ENCODE results near the gene SLC6A13. TPM values are rescaled to one million over a fixed set of nuclear protein-coding genes. Genes with fewer than 3 reads are reported as not detected.
"Not testable (repeated sequence)": the region's sequence is repeated elsewhere in the genome, so short reads cannot be mapped to it uniquely, and the experiment has no call there.

Gene SLC6A13
- total RNA-seq, 1 donor from 2014 or later = 91.6 TPM

GRCh38 chr12:218728-219590, 43.7 kb downstream of the SLC6A13 start:
- DNase-seq (ENCODE audit: low spot score) (no peak), ATAC-seq (no peak)

GRCh38 chr12:218221-218620, 44.4 kb downstream of the SLC6A13 start:
- no peak for ATAC-seq
- DNase-seq (ENCODE audit: low spot score) = no peak

- DNase-seq (ENCODE audit: low spot score); ATAC-seq: not testable (repeated sequence)
Measured at GRCh38 chr12:217029-217428, 45.6 kb downstream of the SLC6A13 start.

- DNase-seq (ENCODE audit: low spot score) = no peak
- no peak for ATAC-seq
Measured at GRCh38 chr12:215116-215515, 47.5 kb downstream of the SLC6A13 start.

- peak; percentile 78 for DNase-seq (ENCODE audit: low spot score)
- ATAC-seq = peak; percentile 39
Measured at GRCh38 chr12:214003-214741, 48.5 kb downstream of the SLC6A13 start, which contains the start of gene SLC6A12. Gene SLC6A12, minus strand, starts transcription at chr12:214157. Its CDS starts 4,171 bp downstream, at chr12:209986.

GRCh38 chr12:213527-213932, 49.1 kb downstream of the SLC6A13 start:
- ATAC-seq = peak; percentile 48
- DNase-seq (ENCODE audit: low spot score) = peak; percentile 80

GRCh38 chr12:212715-213526, 49.7 kb downstream of the SLC6A13 start:
- DNase-seq (ENCODE audit: low spot score) (peak; percentile 92), ATAC-seq (peak; percentile 43)

- DNase-seq (ENCODE audit: low spot score) (no peak), ATAC-seq (no peak)
Measured at GRCh38 chr12:212415-212714, 50.3 kb downstream of the SLC6A13 start.

GRCh38 chr12:211639-212414, 50.8 kb downstream of the SLC6A13 start:
- ATAC-seq (no peak), DNase-seq (ENCODE audit: low spot score) (no peak)

GRCh38 chr12:211142-211465, 51.5 kb downstream of the SLC6A13 start:
- DNase-seq (ENCODE audit: low spot score) (no peak), ATAC-seq (peak; percentile 0)

- DNase-seq (ENCODE audit: low spot score) (peak; percentile 95), ATAC-seq (peak; percentile 65)
Measured at GRCh38 chr12:210277-211141, 52.1 kb downstream of the SLC6A13 start.

- ATAC-seq = no peak
- no peak for DNase-seq (ENCODE audit: low spot score)
Measured at GRCh38 chr12:209851-210250, 52.8 kb downstream of the SLC6A13 start.

- DNase-seq (ENCODE audit: low spot score) = no peak
- ATAC-seq = no peak
Measured at GRCh38 chr12:209246-209645, 53.4 kb downstream of the SLC6A13 start.

GRCh38 chr12:208813-209212, 53.8 kb downstream of the SLC6A13 start:
- DNase-seq (ENCODE audit: low spot score) (no peak), ATAC-seq (no peak)

- DNase-seq (ENCODE audit: low spot score) = no peak
- no peak for ATAC-seq
Measured at GRCh38 chr12:207804-208203, 54.8 kb downstream of the SLC6A13 start.

GRCh38 chr12:206746-207440, 55.7 kb downstream of the SLC6A13 start:
- ATAC-seq = no peak
- no peak for DNase-seq (ENCODE audit: low spot score)

- DNase-seq (ENCODE audit: low spot score) (no peak), ATAC-seq (no peak)
Measured at GRCh38 chr12:205026-205425, 57.6 kb downstream of the SLC6A13 start.

GRCh38 chr12:204261-204678, 58.4 kb downstream of the SLC6A13 start:
- DNase-seq (ENCODE audit: low spot score) (no peak), ATAC-seq (no peak)

Data from left lobe of liver (tissue), 2 donors.